Sigmoid colon (tissue), 4 donors: ENCODE data around the gene RPH3AL.

Source experiments
- EP300 ChIP-seq, 4 donors: sonication (generic); formaldehyde crosslinking; IDR thresholded peaks; one replicate each; pipeline ENCODE4 v1.6.1; 2017; ENCODE audit warnings: antibody characterized with exemption in 4 of 4
- POLR2AphosphoS5 ChIP-seq, 4 donors: sonication (generic); formaldehyde crosslinking; IDR thresholded peaks; one replicate each; pipeline ENCODE4 v1.6.1; 2017; ENCODE audit warnings: antibody characterized with exemption in 4 of 4
- TF ChIP-seq, protein P1 (sequence below), 4 experiments: fragments of 450-650 bp in 3 of 4; fragments of 200-600 bp in 1 of 4; IDR thresholded peaks; one replicate each; pipeline ENCODE4 v1.5.1; 2016 to 2019; ENCODE audit warnings: antibody characterized with exemption in 4 of 4, mild to moderate bottlenecking in 3 of 4, moderate library complexity in 2 of 4

DNA sequence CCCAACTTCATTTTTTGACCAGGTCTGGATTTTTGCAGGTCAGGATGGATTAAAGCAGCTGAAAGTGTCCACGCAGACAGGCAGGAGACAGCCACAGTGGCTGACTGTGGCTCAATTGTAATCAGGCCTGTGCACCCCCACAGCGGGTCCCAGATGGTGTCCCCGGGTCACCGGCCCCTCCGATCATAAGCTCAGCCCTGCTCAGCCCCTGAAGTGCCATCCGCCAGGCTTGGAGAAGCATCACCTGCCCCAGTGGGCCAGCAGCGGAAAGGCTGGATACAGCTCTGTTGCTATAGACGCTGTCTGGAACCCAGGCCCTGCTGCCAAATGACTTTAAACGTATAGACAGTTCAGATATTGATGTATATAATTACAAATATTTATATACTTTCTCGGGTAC, 60.6 kb downstream of the RPH3AL start:
- TF ChIP-seq, protein P1, sequence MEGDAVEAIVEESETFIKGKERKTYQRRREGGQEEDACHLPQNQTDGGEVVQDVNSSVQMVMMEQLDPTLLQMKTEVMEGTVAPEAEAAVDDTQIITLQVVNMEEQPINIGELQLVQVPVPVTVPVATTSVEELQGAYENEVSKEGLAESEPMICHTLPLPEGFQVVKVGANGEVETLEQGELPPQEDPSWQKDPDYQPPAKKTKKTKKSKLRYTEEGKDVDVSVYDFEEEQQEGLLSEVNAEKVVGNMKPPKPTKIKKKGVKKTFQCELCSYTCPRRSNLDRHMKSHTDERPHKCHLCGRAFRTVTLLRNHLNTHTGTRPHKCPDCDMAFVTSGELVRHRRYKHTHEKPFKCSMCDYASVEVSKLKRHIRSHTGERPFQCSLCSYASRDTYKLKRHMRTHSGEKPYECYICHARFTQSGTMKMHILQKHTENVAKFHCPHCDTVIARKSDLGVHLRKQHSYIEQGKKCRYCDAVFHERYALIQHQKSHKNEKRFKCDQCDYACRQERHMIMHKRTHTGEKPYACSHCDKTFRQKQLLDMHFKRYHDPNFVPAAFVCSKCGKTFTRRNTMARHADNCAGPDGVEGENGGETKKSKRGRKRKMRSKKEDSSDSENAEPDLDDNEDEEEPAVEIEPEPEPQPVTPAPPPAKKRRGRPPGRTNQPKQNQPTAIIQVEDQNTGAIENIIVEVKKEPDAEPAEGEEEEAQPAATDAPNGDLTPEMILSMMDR (IDR thresholded peaks at IDR 0.05): no peak
- TF ChIP-seq EP300 (IDR thresholded peaks at IDR 0.05) (no peak), POLR2AphosphoS5 (IDR thresholded peaks at IDR 0.05) (no peak)
